ENCODE results near the gene GTPBP3.

Gene GTPBP3

GRCh38 chr19:17327654-17328516 lies 9.5 kb upstream of the GTPBP3 start:
- DNase-seq: peak; percentile 56

- peak; percentile 51 for DNase-seq
Measured at GRCh38 chr19:17328517-17329365, 8.6 kb upstream of the GTPBP3 start.

GRCh38 chr19:17329366-17330261 lies 7.7 kb upstream of the GTPBP3 start:
- DNase-seq: no peak

GRCh38 chr19:17330262-17331044 lies 6.9 kb upstream of the GTPBP3 start:
- no peak for DNase-seq

DNA sequence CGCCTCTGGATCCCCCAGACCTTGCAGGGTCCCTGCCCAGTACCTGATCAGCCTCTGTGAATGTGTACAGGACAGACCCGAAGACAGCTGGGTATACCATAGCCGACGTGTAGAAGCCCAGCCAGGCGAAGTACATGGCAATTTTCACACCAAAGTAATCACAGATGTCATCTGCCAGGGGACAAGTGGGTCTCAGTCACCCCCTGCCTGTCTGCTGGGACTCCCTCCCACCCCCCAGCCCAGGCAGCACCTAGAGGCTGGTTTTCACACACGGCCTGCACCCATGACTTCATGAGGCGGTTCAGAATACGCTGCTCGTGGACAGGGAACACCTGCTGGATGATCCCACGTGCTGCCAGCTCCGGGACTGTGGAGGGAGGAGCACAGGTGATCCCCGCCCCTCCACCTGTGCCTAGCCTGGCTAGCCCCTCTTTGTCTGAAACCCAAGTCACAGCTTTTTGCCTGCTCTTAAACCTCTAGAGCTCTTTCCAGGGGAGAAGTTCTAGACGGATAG lies 6.3 kb upstream of the GTPBP3 start:
- DNase-seq: no peak

- no peak for DNase-seq
Measured at GRCh38 chr19:17332360-17332676, 5.0 kb upstream of the GTPBP3 start.

DNA sequence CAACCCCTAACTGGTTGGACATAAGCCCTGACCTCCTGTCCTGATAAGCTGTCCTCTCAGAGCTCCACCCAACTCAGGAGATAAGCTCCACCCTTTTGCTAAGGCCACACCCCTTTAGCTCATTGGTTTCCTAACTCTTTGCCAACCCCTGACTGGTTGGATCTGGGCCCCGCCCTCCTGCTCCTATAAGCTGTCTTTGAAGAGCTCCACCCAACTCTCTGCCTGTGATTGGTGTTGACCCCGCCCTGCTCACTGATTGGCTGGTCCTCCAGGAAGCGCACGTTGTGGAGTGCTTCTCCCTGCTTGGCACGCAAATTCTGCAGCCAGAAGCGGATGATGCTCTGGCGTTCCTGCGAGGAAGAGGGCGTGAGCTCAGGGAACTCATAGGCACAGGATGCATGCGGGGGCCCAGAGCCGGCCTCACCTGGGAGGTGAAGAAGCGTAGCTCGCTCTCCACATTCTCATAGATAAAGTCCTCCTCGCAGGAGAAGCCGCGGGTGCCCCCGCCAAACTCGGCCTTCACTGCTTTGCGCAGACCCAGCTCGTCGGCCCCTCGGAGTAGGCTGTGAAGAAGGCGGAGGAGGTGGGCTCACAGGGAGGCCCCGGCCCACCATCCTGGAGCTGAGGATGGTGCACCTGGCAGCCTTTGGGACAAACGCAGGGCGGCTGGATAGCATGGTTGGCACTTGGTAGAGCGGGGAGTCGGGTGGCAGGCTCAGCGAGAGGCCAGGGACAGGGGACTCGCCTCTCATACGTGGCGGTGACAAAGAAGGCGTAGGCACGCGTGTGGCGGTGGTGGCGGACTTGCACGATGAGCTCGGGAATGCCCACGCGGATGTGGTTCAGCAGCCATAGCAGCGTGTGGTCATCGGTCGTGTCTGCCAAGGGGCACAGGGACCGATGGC lies 4.4 kb upstream of the GTPBP3 start:
- DNase-seq: peak; percentile 59

GRCh38 chr19:17333611-17334413 lies 3.5 kb upstream of the GTPBP3 start:
- DNase-seq: peak; percentile 80

DNA sequence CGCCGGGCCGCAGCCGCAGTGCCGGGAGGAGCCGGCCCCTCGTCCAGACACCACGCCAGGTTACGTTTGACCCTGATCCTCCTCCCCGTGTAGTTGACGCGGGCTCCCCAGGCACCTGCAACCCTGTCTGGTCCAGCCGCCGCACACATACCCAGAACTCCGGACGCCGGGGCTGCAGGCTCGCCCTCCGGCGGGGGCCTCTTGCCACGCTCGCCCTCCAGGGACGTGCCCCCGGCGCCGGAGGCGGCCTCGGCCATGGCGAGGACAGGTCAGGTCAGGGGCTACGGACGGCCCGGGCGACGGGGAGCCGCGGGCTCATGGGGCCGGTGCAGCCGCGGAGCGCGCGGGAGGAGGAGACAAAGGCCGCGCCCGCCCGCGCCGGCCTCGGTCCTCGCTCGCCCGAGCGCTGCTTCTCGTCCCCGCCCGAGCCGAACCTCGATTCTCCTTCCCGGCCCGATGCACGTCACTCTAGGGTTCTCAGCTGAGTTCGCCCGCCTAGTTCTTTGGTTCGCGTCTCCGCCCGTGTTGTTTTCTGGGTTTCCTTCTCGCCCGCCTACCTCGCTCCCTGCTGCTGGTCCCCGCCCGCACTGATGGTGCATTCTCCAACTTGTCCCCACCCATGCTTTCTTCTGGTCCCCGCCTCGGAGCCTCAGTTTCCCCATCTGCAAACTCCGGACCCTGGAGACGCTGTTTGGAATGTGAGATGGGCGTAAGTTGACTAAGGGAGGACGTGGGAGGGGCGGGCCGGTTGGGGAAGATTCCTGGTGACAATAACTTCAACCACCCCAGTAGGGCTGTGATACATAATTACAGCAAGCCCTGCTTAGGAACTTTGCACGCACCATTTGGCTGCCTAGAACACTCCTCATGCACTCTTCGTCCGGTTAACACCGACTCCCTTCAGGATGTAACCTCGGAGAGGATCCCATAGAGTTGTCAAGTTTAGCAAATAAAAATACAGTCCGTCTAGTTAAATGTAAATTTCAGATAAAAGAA lies 2.6 kb upstream of the GTPBP3 start, which contains the start of gene ANO8:
TSS of gene ANO8 (minus strand) at position 442 of the 996 bp plus-strand sequence. CDS start at position 257, 185 bp downstream.
- DNase-seq: peak; percentile 97

- no peak for DNase-seq
Measured at GRCh38 chr19:17335575-17335974, 1.8 kb upstream of the GTPBP3 start.

- peak; percentile 47 for DNase-seq
Measured at GRCh38 chr19:17337675-17338432, 501 bp downstream of the GTPBP3 start.

- DNase-seq: no peak
Measured at GRCh38 chr19:17338433-17339078, 1.2 kb downstream of the GTPBP3 start.

- DNase-seq: peak; percentile 50
Measured at GRCh38 chr19:17339088-17339741, 1.9 kb downstream of the GTPBP3 start.

- DNase-seq: no peak
Measured at GRCh38 chr19:17340302-17340870, 3.0 kb downstream of the GTPBP3 start.

- no peak for DNase-seq
Measured at GRCh38 chr19:17340871-17341357, 3.6 kb downstream of the GTPBP3 start.

GRCh38 chr19:17341386-17341785 lies 4.0 kb downstream of the GTPBP3 start:
- no peak for DNase-seq
